ENCODE measurements around the gene NUP62CL. TPM values are rescaled to one million over a fixed set of nuclear protein-coding genes. Genes with fewer than 3 reads are reported as not detected.
"Not testable (repeated sequence)": the region's sequence is repeated elsewhere in the genome, so short reads cannot be mapped to it uniquely, and the experiment has no call there.

Gene NUP62CL
- polyA plus RNA-seq, 2 of the 4 experiments (the other 2 are of a cell fraction): 15.8 to 37.6 TPM

GRCh38 chrX:107206697-107207065 is 448 bp upstream of the NUP62CL start:
- H3K4me1 ChIP-seq: no peaks in the 10 kb centered on the region
- H3K9me3 ChIP-seq: no peaks in the 10 kb centered on the region
- DNase-seq (ENCODE audit: low read depth in 1 of 2, low spot score in 1 of 2) (no peak), FAIRE-seq (peak; percentile 63), ATAC-seq (peak in 1 of 2 experiments; percentile 7; a peak in 3 of 6 replicates)
- CTCF ChIA-PET: no interaction called here
- H3K4me3 ChIP-seq: no peak overlapping the region
- TF ChIP-seq EHMT2 (IDR thresholded peaks at IDR 0.05; ENCODE audit: low read depth) (0 out of 2 replicates have a peak, but pooled peaks have one; percentile 31), ESRRA (IDR thresholded peaks at IDR 0.05; ENCODE audit: borderline replicate concordance, low read length) (no peak)
- POLR2A ChIA-PET: no interaction called here
- no peak overlapping the region; a peak in 1 of 6 replicates for H3K27ac ChIP-seq
- 49% methylated on average over 9 of the region's 9 CpGs for WGBS (ENCODE audit: missing lambda C conversion rate)
- peak overlapping the region; percentile 86 for H3K4me2 ChIP-seq

GRCh38 chrX:107204068-107204605 is 2.1 kb downstream of the NUP62CL start:
- peak overlapping the region; percentile 42 for H3K4me3 ChIP-seq
- no peaks in the 10 kb centered on the region for H3K4me1 ChIP-seq
- CTCF ChIA-PET: interaction anchor here (0.7 kb wide), 2 partner anchors 22 to 271 kb away, joined by 4 read pairs; no protein-coding TSS in a partner anchor
- DNase-seq (ENCODE audit: low read depth in 1 of 2, low spot score in 1 of 2) (peak in 1 of 2 experiments; percentile 36), FAIRE-seq (peak; percentile 39), ATAC-seq (no peak)
- peak overlapping the region; percentile 76 to 82 for H3K27ac ChIP-seq
- POLR2A ChIA-PET: no interaction called here
- TF ChIP-seq ESRRA (IDR thresholded peaks at IDR 0.05; ENCODE audit: borderline replicate concordance, low read length) (no peak), FOSL2 (IDR thresholded peaks at IDR 0.05) (no peak), FOSL2 (CRISPR knock-in tag; IDR thresholded peaks at IDR 0.05) (no peak), MAZ (IDR thresholded peaks at IDR 0.05; ENCODE audit: borderline replicate concordance, low read depth, low read length) (no peak), ZC3H11A (IDR thresholded peaks at IDR 0.05) (no peak), SMC3 (IDR thresholded peaks at IDR 0.05) (no peak), RAD21 (conservative IDR thresholded peaks at IDR 0.05 in 1 of 2, IDR thresholded peaks at IDR 0.05 in 1 of 2) (peak in 1 of 2 experiments; percentile 32; a peak in 1 of 5 replicates)
- H3K4me2 ChIP-seq: peak overlapping the region; percentile 86
- H3K9me3 ChIP-seq: no peaks in the 10 kb centered on the region
- WGBS (ENCODE audit: missing lambda C conversion rate): 13% methylated on average over 6 of the region's 6 CpGs

GRCh38 chrX:107199491-107199890 is 6.7 kb downstream of the NUP62CL start:
- Histone ChIP-seq H3K4me1 (no peaks in the 10 kb centered on the region), H3K4me2 (no peak overlapping the region), H3K4me3 (no peak overlapping the region), H3K9me3 (no peaks in the 10 kb centered on the region), H3K27ac (no peak overlapping the region)
- FAIRE-seq: peak; percentile 82
- 68% methylated on average over 3 of the region's 3 CpGs for WGBS (ENCODE audit: missing lambda C conversion rate)
- POLR2A ChIA-PET: no interaction called here
- CTCF ChIA-PET: interaction anchor here (1.2 kb wide), 1 partner anchor 173 kb away, joined by 3 read pairs; no protein-coding TSS in a partner anchor
- TF ChIP-seq RNF2 (IDR thresholded peaks at IDR 0.05; ENCODE audit: borderline replicate concordance, low read depth): no peak
- no peak for TF ChIP-seq KDM1A (IDR thresholded peaks at IDR 0.05; ENCODE audit: low read depth)
- no peak for TF ChIP-seq PBX3 (IDR thresholded peaks at IDR 0.05)
- no peak for TF ChIP-seq HOXB13 (CRISPR knock-in tag; IDR thresholded peaks at IDR 0.05; ENCODE audit: low read depth)
- no peak for TF ChIP-seq ZFP36 (IDR thresholded peaks at IDR 0.05; ENCODE audit: borderline replicate concordance, partially characterized antibody)
- TF ChIP-seq POLR2AphosphoS2 (conservative IDR thresholded peaks at IDR 0.05; ENCODE audit: low read length): no peak
- no peak for TF ChIP-seq HEYL (CRISPR knock-in tag; IDR thresholded peaks at IDR 0.05)
- no peak for TF ChIP-seq CEBPB (IDR thresholded peaks at IDR 0.05)
- TF ChIP-seq EP300 (IDR thresholded peaks at IDR 0.05): no peak
- no peak for TF ChIP-seq FOXS1 (CRISPR knock-in tag; IDR thresholded peaks at IDR 0.05)
- TF ChIP-seq JUN (IDR thresholded peaks at IDR 0.05): no peak
- TF ChIP-seq POLR2A (IDR thresholded peaks at IDR 0.05; ENCODE audit: low read length): no peak
- TF ChIP-seq MAZ (IDR thresholded peaks at IDR 0.05; ENCODE audit: borderline replicate concordance, low read depth, low read length): no peak
- DNase-seq (ENCODE audit: low read depth in 1 of 2, low spot score in 1 of 2): no peak
- ATAC-seq: no peak

GRCh38 chrX:107198074-107198473 is 8.2 kb downstream of the NUP62CL start:
- H3K4me1 ChIP-seq; H3K4me3 ChIP-seq; DNase-seq (ENCODE audit: low read depth in 1 of 2, low spot score in 1 of 2); POLR2A ChIA-PET; ATAC-seq; H3K9me3 ChIP-seq; H3K27ac ChIP-seq; H3K4me2 ChIP-seq: not testable (repeated sequence)
- peak; percentile 78 for FAIRE-seq
- peak; percentile 43 for TF ChIP-seq MAFK (IDR thresholded peaks at IDR 0.05; ENCODE audit: partially characterized antibody)
- CTCF ChIA-PET: interaction anchor here (0.7 to 1.4 kb wide), 3 partner anchors 13 to 172 kb away, joined by 3 to 4 read pairs (median 4); no protein-coding TSS in a partner anchor
- WGBS (ENCODE audit: missing lambda C conversion rate): 98% methylated on average over 6 of the region's 6 CpGs
